SHP77 (cell line): ENCODE data around the gene CCL5.
"Not testable (repeated sequence)": the region's sequence is repeated elsewhere in the genome, so short reads cannot be mapped to it uniquely, and the experiment has no call there.

Source experiments
- DNase-seq, 2 experiments: peaks; one replicate each; lab custom pipeline; 2025; lab: John Stamatoyannopoulos, UW

Gene CCL5

GRCh38 chr17:35898283-35899070 lies 18.3 kb upstream of the CCL5 start:
- peak in 1 of 2 experiments; percentile 37 for DNase-seq

GRCh38 chr17:35897772-35898171 lies 17.6 kb upstream of the CCL5 start:
- not testable (repeated sequence) for DNase-seq

- no peak for DNase-seq
Observed at GRCh38 chr17:35895636-35896587, 15.8 kb upstream of the CCL5 start.

- no peak for DNase-seq
Observed at GRCh38 chr17:35894206-35894605, 14.0 kb upstream of the CCL5 start.

GRCh38 chr17:35893751-35894150 lies 13.6 kb upstream of the CCL5 start:
- DNase-seq: no peak

- no peak for DNase-seq
Observed at GRCh38 chr17:35892091-35893035, 12.2 kb upstream of the CCL5 start.

GRCh38 chr17:35891269-35891668 lies 11.1 kb upstream of the CCL5 start:
- DNase-seq: no peak

- DNase-seq: no peak
Observed at GRCh38 chr17:35890774-35891155, 10.6 kb upstream of the CCL5 start.

- no peak for DNase-seq
Observed at GRCh38 chr17:35889818-35890773, 9.9 kb upstream of the CCL5 start.

GRCh38 chr17:35889241-35889640 lies 9.1 kb upstream of the CCL5 start:
- no peak for DNase-seq

GRCh38 chr17:35878361-35878760 lies 1.8 kb downstream of the CCL5 start:
- DNase-seq: no peak

- DNase-seq: no peak
Observed at GRCh38 chr17:35877345-35878029, 2.7 kb downstream of the CCL5 start.

- DNase-seq: no peak
Observed at GRCh38 chr17:35876534-35876933, 3.6 kb downstream of the CCL5 start.

GRCh38 chr17:35875800-35876139 lies 4.4 kb downstream of the CCL5 start:
- DNase-seq: no peak

- DNase-seq: no peak
Observed at GRCh38 chr17:35875072-35875799, 4.9 kb downstream of the CCL5 start.

GRCh38 chr17:35872196-35872980 lies 7.8 kb downstream of the CCL5 start:
- DNase-seq: no peak

- no peak for DNase-seq
Observed at GRCh38 chr17:35870906-35871819, 9.0 kb downstream of the CCL5 start.

GRCh38 chr17:35868737-35869136 lies 11.4 kb downstream of the CCL5 start, which contains the start of gene HEATR9:
Gene HEATR9 (minus strand): TSS chr17:35868891. CDS start chr17:35868742, 149 bp downstream.
- no peak for DNase-seq
